ENCODE data around the gene FGF12.

FGF12 gene

GRCh38 chr3:192186045-192186444 is 541.3 kb downstream of the FGF12 start:
- DNase-seq (ENCODE audit: low read depth in 1 of 2, low spot score in 1 of 2) = no peak
- no peak for TF ChIP-seq JUND (IDR thresholded peaks at IDR 0.05; ENCODE audit: low read depth)
- in situ Hi-C loops (cut with HindIII; ENCODE audit: low pct_unique_long_range_greater_than_20kb, low sequenced_read_pairs) = no loop called here

- TF ChIP-seq JUND (IDR thresholded peaks at IDR 0.05; ENCODE audit: low read depth) = no peak
- no peak for DNase-seq (ENCODE audit: low read depth in 1 of 2, low spot score in 1 of 2)
- in situ Hi-C loops (cut with HindIII; ENCODE audit: low pct_unique_long_range_greater_than_20kb, low sequenced_read_pairs) = no loop called here
These were observed 544.2 kb downstream of the FGF12 start for GRCh38 chr3:192183109-192183508.

- no peak for DNase-seq (ENCODE audit: low read depth in 1 of 2, low spot score in 1 of 2)
- in situ Hi-C loops (cut with HindIII; ENCODE audit: low pct_unique_long_range_greater_than_20kb, low sequenced_read_pairs) = no loop called here
- no peak for TF ChIP-seq JUND (IDR thresholded peaks at IDR 0.05; ENCODE audit: low read depth)
These were observed 546.2 kb downstream of the FGF12 start for GRCh38 chr3:192181151-192181550.

- no peak for TF ChIP-seq JUND (IDR thresholded peaks at IDR 0.05; ENCODE audit: low read depth)
- no peak for DNase-seq (ENCODE audit: low read depth in 1 of 2, low spot score in 1 of 2)
These were observed 550.0 kb downstream of the FGF12 start for GRCh38 chr3:192177383-192177782.

GRCh38 chr3:192174283-192174682 is 553.1 kb downstream of the FGF12 start:
- in situ Hi-C loops (cut with HindIII; ENCODE audit: low pct_unique_long_range_greater_than_20kb, low sequenced_read_pairs) = no loop called here
- DNase-seq (ENCODE audit: low read depth in 1 of 2, low spot score in 1 of 2) = no peak
- TF ChIP-seq JUND (IDR thresholded peaks at IDR 0.05; ENCODE audit: low read depth) = no peak

More at GRCh38 chr3:192177383-192177782, 550.0 kb downstream of the FGF12 start:
- in situ Hi-C loops (cut with HindIII; ENCODE audit: low pct_unique_long_range_greater_than_20kb, low sequenced_read_pairs) = no loop called here

GRCh38 chr3:192171213-192171612 is 556.1 kb downstream of the FGF12 start:
- no peak for DNase-seq (ENCODE audit: low read depth in 1 of 2, low spot score in 1 of 2)
- in situ Hi-C loops (cut with HindIII; ENCODE audit: low pct_unique_long_range_greater_than_20kb, low sequenced_read_pairs) = no loop called here
- no peak for TF ChIP-seq JUND (IDR thresholded peaks at IDR 0.05; ENCODE audit: low read depth)

- TF ChIP-seq JUND (IDR thresholded peaks at IDR 0.05; ENCODE audit: low read depth) = no peak
- DNase-seq (ENCODE audit: low read depth in 1 of 2, low spot score in 1 of 2) = peak; percentile 63 to 69
- in situ Hi-C loops (cut with HindIII; ENCODE audit: low pct_unique_long_range_greater_than_20kb, low sequenced_read_pairs) = no loop called here
These were observed 556.7 kb downstream of the FGF12 start for GRCh38 chr3:192170659-192171058.

GRCh38 chr3:192170031-192170430 is 557.3 kb downstream of the FGF12 start:
- in situ Hi-C loops (cut with HindIII; ENCODE audit: low pct_unique_long_range_greater_than_20kb, low sequenced_read_pairs) = no loop called here
- DNase-seq (ENCODE audit: low read depth in 1 of 2, low spot score in 1 of 2) = no peak
- no peak for TF ChIP-seq JUND (IDR thresholded peaks at IDR 0.05; ENCODE audit: low read depth)

- DNase-seq (ENCODE audit: low read depth in 1 of 2, low spot score in 1 of 2) = no peak
- in situ Hi-C loops (cut with HindIII; ENCODE audit: low pct_unique_long_range_greater_than_20kb, low sequenced_read_pairs) = no loop called here
- TF ChIP-seq JUND (IDR thresholded peaks at IDR 0.05; ENCODE audit: low read depth) = no peak
These were observed 557.9 kb downstream of the FGF12 start for GRCh38 chr3:192169332-192169915.

GRCh38 chr3:192168202-192168601 is 559.1 kb downstream of the FGF12 start:
- DNase-seq (ENCODE audit: low read depth in 1 of 2, low spot score in 1 of 2) = no peak
- in situ Hi-C loops (cut with HindIII; ENCODE audit: low pct_unique_long_range_greater_than_20kb, low sequenced_read_pairs) = no loop called here
- no peak for TF ChIP-seq JUND (IDR thresholded peaks at IDR 0.05; ENCODE audit: low read depth)

- DNase-seq (ENCODE audit: low read depth in 1 of 2, low spot score in 1 of 2) = no peak
- in situ Hi-C loops (cut with HindIII; ENCODE audit: low pct_unique_long_range_greater_than_20kb, low sequenced_read_pairs) = no loop called here
- TF ChIP-seq JUND (IDR thresholded peaks at IDR 0.05; ENCODE audit: low read depth) = no peak
These were observed 561.8 kb downstream of the FGF12 start for GRCh38 chr3:192165552-192165951.

- DNase-seq (ENCODE audit: low read depth in 1 of 2, low spot score in 1 of 2) = no peak
- in situ Hi-C loops (cut with HindIII; ENCODE audit: low pct_unique_long_range_greater_than_20kb, low sequenced_read_pairs) = no loop called here
- no peak for TF ChIP-seq JUND (IDR thresholded peaks at IDR 0.05; ENCODE audit: low read depth)
These were observed 565.7 kb downstream of the FGF12 start for GRCh38 chr3:192161661-192162060.

GRCh38 chr3:192156382-192156781 is 571.0 kb downstream of the FGF12 start:
- in situ Hi-C loops (cut with HindIII; ENCODE audit: low pct_unique_long_range_greater_than_20kb, low sequenced_read_pairs) = no loop called here
- no peak for TF ChIP-seq JUND (IDR thresholded peaks at IDR 0.05; ENCODE audit: low read depth)
- DNase-seq (ENCODE audit: low read depth in 1 of 2, low spot score in 1 of 2) = no peak

GRCh38 chr3:192155194-192155593 is 572.1 kb downstream of the FGF12 start:
- in situ Hi-C loops (cut with HindIII; ENCODE audit: low pct_unique_long_range_greater_than_20kb, low sequenced_read_pairs) = no loop called here
- TF ChIP-seq JUND (IDR thresholded peaks at IDR 0.05; ENCODE audit: low read depth) = no peak
- no peak for DNase-seq (ENCODE audit: low read depth in 1 of 2, low spot score in 1 of 2)
